Measurements from ENCODE around the gene DOCK4.

The DOCK4 gene

GRCh38 chr7:111832174-111832573 is 374.0 kb downstream of the DOCK4 start:
- H3K4me1 ChIP-seq (ENCODE audit: control insufficient read depth, insufficient read depth, low read length) = peaks cover 2% of the 10 kb centered on the region; the same call in 1 of the 2 replicates
- H3K9ac ChIP-seq (ENCODE audit: low read length) = no peak overlapping the region
- H3K9me3 ChIP-seq (ENCODE audit: control insufficient read depth, insufficient read depth, low read depth, low read length) = no peaks in the 10 kb centered on the region
- H3K4me3 ChIP-seq (ENCODE audit: low read depth, low read length) = no peak overlapping the region
- H3K36me3 ChIP-seq (ENCODE audit: control insufficient read depth, insufficient read depth, low read length) = no peaks in the 10 kb centered on the region; the same call in 1 of the 2 replicates
- H3K27me3 ChIP-seq (ENCODE audit: control insufficient read depth, insufficient read depth, low read length) = no peaks in the 10 kb centered on the region
- H3K27ac ChIP-seq (ENCODE audit: low read depth, low read length) = no peak overlapping the region

GRCh38 chr7:111829221-111829620 is 377.0 kb downstream of the DOCK4 start:
- H3K9me3 ChIP-seq (ENCODE audit: control insufficient read depth, insufficient read depth, low read depth, low read length) = no peaks in the 10 kb centered on the region
- no peak overlapping the region for H3K4me3 ChIP-seq (ENCODE audit: low read depth, low read length)
- no peaks in the 10 kb centered on the region for H3K27me3 ChIP-seq (ENCODE audit: control insufficient read depth, insufficient read depth, low read length)
- no peaks in the 10 kb centered on the region for H3K4me1 ChIP-seq (ENCODE audit: control insufficient read depth, insufficient read depth, low read length)
- no peaks in the 10 kb centered on the region; the same call in 1 of the 2 replicates for H3K36me3 ChIP-seq (ENCODE audit: control insufficient read depth, insufficient read depth, low read length)
- H3K27ac ChIP-seq (ENCODE audit: low read depth, low read length) = no peak overlapping the region
- no peak overlapping the region for H3K9ac ChIP-seq (ENCODE audit: low read length)

- Histone ChIP-seq H3K4me1 (ENCODE audit: control insufficient read depth, insufficient read depth, low read length) (no peaks in the 10 kb centered on the region), H3K9me3 (ENCODE audit: control insufficient read depth, insufficient read depth, low read depth, low read length) (no peaks in the 10 kb centered on the region), H3K9ac (ENCODE audit: low read length) (no peak overlapping the region), H3K36me3 (ENCODE audit: control insufficient read depth, insufficient read depth, low read length) (no peaks in the 10 kb centered on the region; the same call in 1 of the 2 replicates), H3K4me3 (ENCODE audit: low read depth, low read length) (no peak overlapping the region), H3K27ac (ENCODE audit: low read depth, low read length) (no peak overlapping the region), H3K27me3 (ENCODE audit: control insufficient read depth, insufficient read depth, low read length) (no peaks in the 10 kb centered on the region)
Measured at GRCh38 chr7:111827863-111828504, 378.2 kb downstream of the DOCK4 start.

GRCh38 chr7:111825046-111825445 is 381.2 kb downstream of the DOCK4 start:
- no peaks in the 10 kb centered on the region for H3K9me3 ChIP-seq (ENCODE audit: control insufficient read depth, insufficient read depth, low read depth, low read length)
- H3K4me1 ChIP-seq (ENCODE audit: control insufficient read depth, insufficient read depth, low read length) = no peaks in the 10 kb centered on the region
- no peaks in the 10 kb centered on the region for H3K36me3 ChIP-seq (ENCODE audit: control insufficient read depth, insufficient read depth, low read length)
- H3K27me3 ChIP-seq (ENCODE audit: control insufficient read depth, insufficient read depth, low read length) = no peaks in the 10 kb centered on the region
- no peak overlapping the region for H3K27ac ChIP-seq (ENCODE audit: low read depth, low read length)
- H3K4me3 ChIP-seq (ENCODE audit: low read depth, low read length) = no peak overlapping the region
- no peak overlapping the region for H3K9ac ChIP-seq (ENCODE audit: low read length)

GRCh38 chr7:111823826-111824225 is 382.4 kb downstream of the DOCK4 start:
- no peaks in the 10 kb centered on the region for H3K27me3 ChIP-seq (ENCODE audit: control insufficient read depth, insufficient read depth, low read length)
- no peak overlapping the region for H3K9ac ChIP-seq (ENCODE audit: low read length)
- no peak overlapping the region for H3K27ac ChIP-seq (ENCODE audit: low read depth, low read length)
- H3K36me3 ChIP-seq (ENCODE audit: control insufficient read depth, insufficient read depth, low read length) = no peaks in the 10 kb centered on the region
- no peak overlapping the region for H3K4me3 ChIP-seq (ENCODE audit: low read depth, low read length)
- H3K4me1 ChIP-seq (ENCODE audit: control insufficient read depth, insufficient read depth, low read length) = no peaks in the 10 kb centered on the region
- no peaks in the 10 kb centered on the region for H3K9me3 ChIP-seq (ENCODE audit: control insufficient read depth, insufficient read depth, low read depth, low read length)

- Histone ChIP-seq H3K27ac (ENCODE audit: low read depth, low read length) (no peak overlapping the region), H3K9ac (ENCODE audit: low read length) (no peak overlapping the region), H3K4me3 (ENCODE audit: low read depth, low read length) (no peak overlapping the region), H3K27me3 (ENCODE audit: control insufficient read depth, insufficient read depth, low read length) (no peaks in the 10 kb centered on the region), H3K9me3 (ENCODE audit: control insufficient read depth, insufficient read depth, low read depth, low read length) (no peaks in the 10 kb centered on the region), H3K4me1 (ENCODE audit: control insufficient read depth, insufficient read depth, low read length) (no peaks in the 10 kb centered on the region), H3K36me3 (ENCODE audit: control insufficient read depth, insufficient read depth, low read length) (no peaks in the 10 kb centered on the region)
Measured at GRCh38 chr7:111821046-111821445, 385.2 kb downstream of the DOCK4 start.

- H3K27ac ChIP-seq (ENCODE audit: low read depth, low read length) = no peak overlapping the region
- H3K4me3 ChIP-seq (ENCODE audit: low read depth, low read length) = no peak overlapping the region
- no peak overlapping the region for H3K9ac ChIP-seq (ENCODE audit: low read length)
- H3K4me1 ChIP-seq (ENCODE audit: control insufficient read depth, insufficient read depth, low read length) = no peaks in the 10 kb centered on the region
- H3K9me3 ChIP-seq (ENCODE audit: control insufficient read depth, insufficient read depth, low read depth, low read length) = no peaks in the 10 kb centered on the region
- no peaks in the 10 kb centered on the region for H3K36me3 ChIP-seq (ENCODE audit: control insufficient read depth, insufficient read depth, low read length)
- H3K27me3 ChIP-seq (ENCODE audit: control insufficient read depth, insufficient read depth, low read length) = no peaks in the 10 kb centered on the region
Measured at GRCh38 chr7:111820621-111821020, 385.6 kb downstream of the DOCK4 start.

- no peaks in the 10 kb centered on the region for H3K9me3 ChIP-seq (ENCODE audit: control insufficient read depth, insufficient read depth, low read depth, low read length)
- H3K27me3 ChIP-seq (ENCODE audit: control insufficient read depth, insufficient read depth, low read length) = no peaks in the 10 kb centered on the region
- H3K27ac ChIP-seq (ENCODE audit: low read depth, low read length) = no peak overlapping the region
- H3K36me3 ChIP-seq (ENCODE audit: control insufficient read depth, insufficient read depth, low read length) = no peaks in the 10 kb centered on the region
- H3K9ac ChIP-seq (ENCODE audit: low read length) = no peak overlapping the region
- H3K4me3 ChIP-seq (ENCODE audit: low read depth, low read length) = no peak overlapping the region
- no peaks in the 10 kb centered on the region for H3K4me1 ChIP-seq (ENCODE audit: control insufficient read depth, insufficient read depth, low read length)
Measured at GRCh38 chr7:111820121-111820520, 386.1 kb downstream of the DOCK4 start.

- Histone ChIP-seq H3K27ac (ENCODE audit: low read depth, low read length) (no peak overlapping the region), H3K4me3 (ENCODE audit: low read depth, low read length) (no peak overlapping the region), H3K9me3 (ENCODE audit: control insufficient read depth, insufficient read depth, low read depth, low read length) (no peaks in the 10 kb centered on the region), H3K9ac (ENCODE audit: low read length) (no peak overlapping the region), H3K27me3 (ENCODE audit: control insufficient read depth, insufficient read depth, low read length) (no peaks in the 10 kb centered on the region), H3K4me1 (ENCODE audit: control insufficient read depth, insufficient read depth, low read length) (no peaks in the 10 kb centered on the region), H3K36me3 (ENCODE audit: control insufficient read depth, insufficient read depth, low read length) (no peaks in the 10 kb centered on the region)
Measured at GRCh38 chr7:111815354-111815753, 390.8 kb downstream of the DOCK4 start.

GRCh38 chr7:111813306-111813705 is 392.9 kb downstream of the DOCK4 start:
- no peaks in the 10 kb centered on the region for H3K9me3 ChIP-seq (ENCODE audit: control insufficient read depth, insufficient read depth, low read depth, low read length)
- no peak overlapping the region for H3K27ac ChIP-seq (ENCODE audit: low read depth, low read length)
- H3K36me3 ChIP-seq (ENCODE audit: control insufficient read depth, insufficient read depth, low read length) = no peaks in the 10 kb centered on the region
- no peak overlapping the region for H3K9ac ChIP-seq (ENCODE audit: low read length)
- H3K27me3 ChIP-seq (ENCODE audit: control insufficient read depth, insufficient read depth, low read length) = no peaks in the 10 kb centered on the region
- no peaks in the 10 kb centered on the region for H3K4me1 ChIP-seq (ENCODE audit: control insufficient read depth, insufficient read depth, low read length)
- H3K4me3 ChIP-seq (ENCODE audit: low read depth, low read length) = no peak overlapping the region

- Histone ChIP-seq H3K27me3 (ENCODE audit: control insufficient read depth, insufficient read depth, low read length) (no peaks in the 10 kb centered on the region), H3K36me3 (ENCODE audit: control insufficient read depth, insufficient read depth, low read length) (0 out of 2 replicates have a peak, but pooled peaks cover 3% of the 10 kb centered on the region), H3K27ac (ENCODE audit: low read depth, low read length) (no peak overlapping the region), H3K9me3 (ENCODE audit: control insufficient read depth, insufficient read depth, low read depth, low read length) (peaks cover 1% of the 10 kb centered on the region), H3K9ac (ENCODE audit: low read length) (no peak overlapping the region), H3K4me3 (ENCODE audit: low read depth, low read length) (no peak overlapping the region), H3K4me1 (ENCODE audit: control insufficient read depth, insufficient read depth, low read length) (no peaks in the 10 kb centered on the region)
Measured at GRCh38 chr7:111806232-111806631, 400.0 kb downstream of the DOCK4 start.
